ENCODE measurements around the gene CPA1. TPM values are rescaled to one million over a fixed set of nuclear protein-coding genes. Genes with fewer than 3 reads are reported as not detected.

CPA1 gene
- total RNA-seq, 1 experiment from 2014 or later: not detected

- TF ChIP-seq EZH2 (IDR thresholded peaks at IDR 0.05; ENCODE audit: low read depth) (no peak), CTCF (conservative IDR thresholded peaks at IDR 0.05) (no peak)
- Histone ChIP-seq H3K4me3 (no peak overlapping the region), H3K9me3 (ENCODE audit: insufficient read depth, low read depth) (no peaks in the 10 kb centered on the region), H3K79me2 (ENCODE audit: low read depth) (no peaks in the 10 kb centered on the region), H4K20me1 (ENCODE audit: insufficient read depth) (no peaks in the 10 kb centered on the region), H3K4me1 (replicated peaks; ENCODE audit: insufficient read depth) (peaks cover 48% of the 10 kb centered on the region), H3K9me2 (ENCODE audit: insufficient read depth) (no peaks in the 10 kb centered on the region), H3K36me3 (ENCODE audit: low read depth) (no peaks in the 10 kb centered on the region), H2AFZ (no peak overlapping the region), H3K4me2 (no peak overlapping the region), H3K27ac (no peak overlapping the region), H3K27me3 (ENCODE audit: insufficient read depth, low read depth) (no peaks in the 10 kb centered on the region), H3F3A (ENCODE audit: insufficient read depth, low read depth) (peaks cover 20% of the 10 kb centered on the region; the same call in 1 of the 2 replicates)
- no peak for DNase-seq
- CTCF ChIA-PET: no interaction called here
- BruUV-seq (replicated peaks): no TSS peak
- POLR2A ChIA-PET (ENCODE audit: unreplicated experiment): no interaction called here
- intact Hi-C loops (cut with micrococcal nuclease; ENCODE audit: unreplicated experiment): no loop called here
These were observed 13.1 kb upstream of the CPA1 start for GRCh38 chr7:130367088-130367755.

GRCh38 chr7:130367836-130368746 is 12.2 kb upstream of the CPA1 start:
- no peaks in the 10 kb centered on the region for H4K20me1 ChIP-seq (ENCODE audit: insufficient read depth)
- no peaks in the 10 kb centered on the region for H3K36me3 ChIP-seq (ENCODE audit: low read depth)
- H3F3A ChIP-seq (ENCODE audit: insufficient read depth, low read depth): peaks cover 19% of the 10 kb centered on the region; the same call in 1 of the 2 replicates
- no peaks in the 10 kb centered on the region for H3K9me3 ChIP-seq (ENCODE audit: insufficient read depth, low read depth)
- peaks cover 43% of the 10 kb centered on the region for H3K4me1 ChIP-seq (replicated peaks; ENCODE audit: insufficient read depth)
- no peaks in the 10 kb centered on the region for H3K27me3 ChIP-seq (ENCODE audit: insufficient read depth, low read depth)
- no peak for DNase-seq
- TF ChIP-seq CTCF (conservative IDR thresholded peaks at IDR 0.05): no peak
- no peak for TF ChIP-seq EZH2 (IDR thresholded peaks at IDR 0.05; ENCODE audit: low read depth)
- ChIA-PET CTCF (no interaction called here), POLR2A (ENCODE audit: unreplicated experiment) (no interaction called here)
- H3K4me2 ChIP-seq: no peak overlapping the region
- BruUV-seq (replicated peaks): no TSS peak
- H3K79me2 ChIP-seq (ENCODE audit: low read depth): no peaks in the 10 kb centered on the region
- no peaks in the 10 kb centered on the region for H3K9me2 ChIP-seq (ENCODE audit: insufficient read depth)
- H3K27ac ChIP-seq: no peak overlapping the region
- H2AFZ ChIP-seq: no peak overlapping the region
- intact Hi-C loops (cut with micrococcal nuclease; ENCODE audit: unreplicated experiment): no loop called here
- no peak overlapping the region for H3K4me3 ChIP-seq

GRCh38 chr7:130369110-130369711 is 11.1 kb upstream of the CPA1 start:
- no peak overlapping the region for H2AFZ ChIP-seq
- POLR2A ChIA-PET (ENCODE audit: unreplicated experiment): no interaction called here

More at GRCh38 chr7:130369110-130369711, 11.1 kb upstream of the CPA1 start:
- H3K4me3 ChIP-seq: no peak overlapping the region
- DNase-seq: no peak
- no peaks in the 10 kb centered on the region for H3K79me2 ChIP-seq (ENCODE audit: low read depth)
- CTCF ChIA-PET: no interaction called here
- H3K4me1 ChIP-seq (replicated peaks; ENCODE audit: insufficient read depth): peaks cover 32% of the 10 kb centered on the region
- H3K27ac ChIP-seq: no peak overlapping the region
- H3K9me2 ChIP-seq (ENCODE audit: insufficient read depth): no peaks in the 10 kb centered on the region
- H3K36me3 ChIP-seq (ENCODE audit: low read depth): no peaks in the 10 kb centered on the region
- H3F3A ChIP-seq (ENCODE audit: insufficient read depth, low read depth): peaks cover 8% of the 10 kb centered on the region; the same call in 1 of the 2 replicates
- H4K20me1 ChIP-seq (ENCODE audit: insufficient read depth): no peaks in the 10 kb centered on the region
- intact Hi-C loops (cut with micrococcal nuclease; ENCODE audit: unreplicated experiment): no loop called here
- no peak for TF ChIP-seq CTCF (conservative IDR thresholded peaks at IDR 0.05)
- TF ChIP-seq EZH2 (IDR thresholded peaks at IDR 0.05; ENCODE audit: low read depth): no peak
- H3K4me2 ChIP-seq: no peak overlapping the region
- no peaks in the 10 kb centered on the region for H3K9me3 ChIP-seq (ENCODE audit: insufficient read depth, low read depth)
- H3K27me3 ChIP-seq (ENCODE audit: insufficient read depth, low read depth): no peaks in the 10 kb centered on the region
- no TSS peak for BruUV-seq (replicated peaks)

Measured in PC-9 (cell line).